ENCODE results near the gene NOTCH1. TPM values are rescaled to one million over a fixed set of nuclear protein-coding genes. Genes with fewer than 3 reads are reported as not detected.

Gene NOTCH1
- total RNA-seq, 3 donors from 2014 or later (not counting 1 experiment from before 2014, with no cell fraction given): 126 to 228 (median 192) TPM

GRCh38 chr9:136481558-136481957 is 64.3 kb downstream of the NOTCH1 start:
- Mint-ChIP-seq H3K4me3 (peak overlapping the region; percentile 98), H3K4me1 (peaks cover 22 to 32% of the 10 kb centered on the region in 2 donors), H3K27ac (peak overlapping the region; percentile 95 to 100), H3K27me3 (ENCODE audit: low read depth in 2 of 2) (no peaks in the 10 kb centered on the region), H3K36me3 (no peaks in the 10 kb centered on the region), H3K9me3 (no peaks in the 10 kb centered on the region)
- Histone ChIP-seq H3K4me1 (ENCODE audit: control insufficient read depth, insufficient read depth, low read length) (peaks cover 33% of the 10 kb centered on the region), H3K4me3 (ENCODE audit: low read length) (peak overlapping the region; percentile 67), H3K27me3 (ENCODE audit: control insufficient read depth, insufficient read depth, low read length) (no peaks in the 10 kb centered on the region), H3K27ac (ENCODE audit: low read length) (peak overlapping the region; percentile 94), H3K36me3 (ENCODE audit: control insufficient read depth, insufficient read depth, low read length) (peaks cover 12% of the 10 kb centered on the region), H3K9me3 (ENCODE audit: control insufficient read depth, insufficient read depth, low read length) (no peaks in the 10 kb centered on the region)
- TF ChIP-seq, protein P1, sequence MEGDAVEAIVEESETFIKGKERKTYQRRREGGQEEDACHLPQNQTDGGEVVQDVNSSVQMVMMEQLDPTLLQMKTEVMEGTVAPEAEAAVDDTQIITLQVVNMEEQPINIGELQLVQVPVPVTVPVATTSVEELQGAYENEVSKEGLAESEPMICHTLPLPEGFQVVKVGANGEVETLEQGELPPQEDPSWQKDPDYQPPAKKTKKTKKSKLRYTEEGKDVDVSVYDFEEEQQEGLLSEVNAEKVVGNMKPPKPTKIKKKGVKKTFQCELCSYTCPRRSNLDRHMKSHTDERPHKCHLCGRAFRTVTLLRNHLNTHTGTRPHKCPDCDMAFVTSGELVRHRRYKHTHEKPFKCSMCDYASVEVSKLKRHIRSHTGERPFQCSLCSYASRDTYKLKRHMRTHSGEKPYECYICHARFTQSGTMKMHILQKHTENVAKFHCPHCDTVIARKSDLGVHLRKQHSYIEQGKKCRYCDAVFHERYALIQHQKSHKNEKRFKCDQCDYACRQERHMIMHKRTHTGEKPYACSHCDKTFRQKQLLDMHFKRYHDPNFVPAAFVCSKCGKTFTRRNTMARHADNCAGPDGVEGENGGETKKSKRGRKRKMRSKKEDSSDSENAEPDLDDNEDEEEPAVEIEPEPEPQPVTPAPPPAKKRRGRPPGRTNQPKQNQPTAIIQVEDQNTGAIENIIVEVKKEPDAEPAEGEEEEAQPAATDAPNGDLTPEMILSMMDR (IDR thresholded peaks at IDR 0.05): no peak
- ATAC-seq (no peak), DNase-seq (peak in 1 of 2 donors; percentile 33)
- WGBS (ENCODE audit: insufficient coverage): 33% methylated on average over 2 of the region's 5 CpGs
- intact Hi-C loops (cut with micrococcal nuclease): no loop called here

DNA sequence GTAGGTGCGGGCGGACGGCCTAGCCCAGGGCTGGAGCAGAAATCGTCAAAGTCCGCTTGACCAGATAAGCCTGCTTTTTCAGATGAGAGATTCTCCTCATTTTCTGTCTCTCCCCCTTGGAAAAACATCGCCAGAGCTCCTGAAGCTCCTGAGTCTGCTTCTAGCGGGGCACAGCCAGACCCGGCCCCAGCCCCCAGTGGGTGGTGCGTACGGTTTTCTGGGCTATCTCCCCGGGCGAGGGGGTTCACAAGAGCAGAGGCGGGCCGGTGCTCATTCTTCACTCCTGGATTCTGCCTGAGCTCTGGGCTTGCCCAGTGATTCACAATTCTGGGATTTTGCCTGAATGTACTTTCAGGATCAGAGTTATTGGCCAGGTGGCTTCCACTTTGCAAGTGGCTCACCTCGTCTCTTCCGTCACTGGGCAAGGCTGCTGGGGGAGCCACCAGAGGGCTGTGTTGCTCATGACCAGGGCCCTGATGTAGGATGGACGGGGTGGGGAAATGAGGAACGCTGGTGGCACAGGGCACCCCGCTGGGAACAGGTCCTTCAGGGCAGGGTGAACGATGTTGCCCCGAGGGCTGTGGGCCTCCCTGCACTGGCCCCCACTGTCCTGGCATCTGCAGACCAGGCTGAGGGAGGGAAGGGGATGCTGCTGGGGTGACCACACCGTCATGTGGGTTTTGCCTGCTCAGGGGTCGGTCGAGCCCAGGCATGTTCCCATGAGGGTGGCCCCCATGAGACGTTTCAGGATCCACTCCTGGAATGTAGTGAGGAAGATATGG is 69.3 kb downstream of the NOTCH1 start:
- H3K36me3 ChIP-seq (ENCODE audit: control insufficient read depth, insufficient read depth, low read length): peaks cover 60% of the 10 kb centered on the region
- intact Hi-C loops (cut with micrococcal nuclease): no loop called here
- TF ChIP-seq, protein P1 (IDR thresholded peaks at IDR 0.05): no peak
- DNase-seq (no peak), ATAC-seq (no peak)
- 97% methylated on average over 25 of the region's 25 CpGs for WGBS (ENCODE audit: insufficient coverage)
- no peaks in the 10 kb centered on the region for H3K27me3 ChIP-seq (ENCODE audit: control insufficient read depth, insufficient read depth, low read length)
- no peak overlapping the region for H3K27ac ChIP-seq (ENCODE audit: low read length)
- no peak overlapping the region for H3K4me3 ChIP-seq (ENCODE audit: low read length)
- peaks cover 9% of the 10 kb centered on the region for H3K4me1 ChIP-seq (ENCODE audit: control insufficient read depth, insufficient read depth, low read length)
- no peaks in the 10 kb centered on the region for H3K9me3 ChIP-seq (ENCODE audit: control insufficient read depth, insufficient read depth, low read length)
- H3K4me3 Mint-ChIP-seq: no peak overlapping the region
- H3K36me3 Mint-ChIP-seq: no peaks in the 10 kb centered on the region
- H3K9me3 Mint-ChIP-seq: no peaks in the 10 kb centered on the region
- peaks cover 12 to 17% of the 10 kb centered on the region in 2 donors for H3K4me1 Mint-ChIP-seq
- H3K27ac Mint-ChIP-seq: no peak overlapping the region
- H3K27me3 Mint-ChIP-seq (ENCODE audit: low read depth in 2 of 2): no peaks in the 10 kb centered on the region

DNA sequence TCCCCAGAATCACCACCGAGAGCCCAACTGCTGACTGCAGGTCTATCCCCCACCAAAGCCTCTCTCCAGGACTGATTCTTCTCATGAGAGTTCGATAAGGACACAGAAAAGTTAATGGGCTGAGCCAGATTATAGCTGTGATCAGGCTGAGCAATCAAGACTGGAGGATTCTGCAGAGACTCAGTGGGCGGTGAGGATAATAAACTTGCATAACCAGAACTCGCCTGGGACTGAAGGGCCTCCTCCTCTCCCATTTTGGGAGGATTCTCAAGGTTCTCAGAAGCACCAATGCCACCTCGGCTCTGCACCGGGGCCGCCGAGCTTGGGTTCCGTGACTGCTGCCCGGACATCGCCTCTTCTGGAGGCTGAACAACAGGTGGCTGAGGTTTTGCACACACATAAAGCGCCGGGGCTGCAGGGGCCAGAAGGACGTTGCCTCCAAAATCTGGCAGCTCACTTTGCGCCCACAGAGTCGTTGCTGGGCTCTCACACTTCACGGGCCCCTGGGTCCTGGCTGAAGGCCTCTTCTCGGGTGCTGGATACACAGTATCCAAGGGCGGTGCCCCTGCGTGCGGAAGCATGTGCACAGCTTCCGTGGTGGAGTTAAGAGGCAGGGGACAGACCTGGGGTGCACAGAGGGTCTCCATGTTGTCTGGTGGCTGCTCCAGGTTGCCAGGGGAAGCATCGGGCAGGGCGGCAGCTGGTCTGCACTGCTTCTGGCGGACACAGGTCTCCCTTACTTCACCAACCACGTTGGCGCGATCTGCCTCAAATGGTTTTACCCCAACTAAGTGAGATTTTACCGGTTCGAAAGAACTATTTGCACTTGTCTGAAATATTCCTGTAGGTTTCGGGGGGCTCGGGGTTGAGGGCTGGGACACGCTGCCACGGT is 70.6 kb downstream of the NOTCH1 start:
- Histone ChIP-seq H3K4me3 (ENCODE audit: low read length) (no peak overlapping the region), H3K27me3 (ENCODE audit: control insufficient read depth, insufficient read depth, low read length) (no peaks in the 10 kb centered on the region), H3K4me1 (ENCODE audit: control insufficient read depth, insufficient read depth, low read length) (peaks cover 2% of the 10 kb centered on the region), H3K9me3 (ENCODE audit: control insufficient read depth, insufficient read depth, low read length) (no peaks in the 10 kb centered on the region), H3K36me3 (ENCODE audit: control insufficient read depth, insufficient read depth, low read length) (peaks cover 73% of the 10 kb centered on the region), H3K27ac (ENCODE audit: low read length) (no peak overlapping the region)
- intact Hi-C loops (cut with micrococcal nuclease): no loop called here
- no peaks in the 10 kb centered on the region for H3K36me3 Mint-ChIP-seq
- DNase-seq (no peak), ATAC-seq (no peak)
- no peak overlapping the region for H3K27ac Mint-ChIP-seq
- TF ChIP-seq, protein P1 (IDR thresholded peaks at IDR 0.05): no peak
- peaks cover 4 to 14% of the 10 kb centered on the region in 2 donors for H3K4me1 Mint-ChIP-seq
- 96% methylated on average over 34 of the region's 34 CpGs for WGBS (ENCODE audit: insufficient coverage)
- no peak overlapping the region for H3K4me3 Mint-ChIP-seq
- no peaks in the 10 kb centered on the region for H3K27me3 Mint-ChIP-seq (ENCODE audit: low read depth in 2 of 2)
- H3K9me3 Mint-ChIP-seq: no peaks in the 10 kb centered on the region
